ENCODE measurements around the gene MAP4K4.

MAP4K4 gene

DNA sequence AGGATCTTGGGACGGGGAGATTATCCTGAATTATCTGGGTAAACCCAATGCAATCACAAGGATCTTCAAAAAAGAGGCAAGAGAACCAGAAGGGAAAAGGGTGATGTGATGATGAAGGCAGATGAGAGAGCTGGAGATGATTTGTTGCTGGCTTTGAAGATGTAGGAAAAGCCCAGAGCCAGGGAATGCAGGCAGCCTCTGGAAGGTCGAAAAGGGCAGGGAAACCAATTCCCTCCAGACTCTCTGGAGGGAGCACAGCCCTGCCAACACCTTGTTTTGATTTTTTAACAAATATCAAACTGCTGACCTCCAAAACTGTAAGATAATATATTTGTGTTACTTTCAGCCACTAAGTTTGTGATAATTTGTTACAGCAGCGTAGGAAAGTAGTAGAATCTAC lies 245.3 kb downstream of the MAP4K4 start:
- TF ChIP-seq, protein P1, sequence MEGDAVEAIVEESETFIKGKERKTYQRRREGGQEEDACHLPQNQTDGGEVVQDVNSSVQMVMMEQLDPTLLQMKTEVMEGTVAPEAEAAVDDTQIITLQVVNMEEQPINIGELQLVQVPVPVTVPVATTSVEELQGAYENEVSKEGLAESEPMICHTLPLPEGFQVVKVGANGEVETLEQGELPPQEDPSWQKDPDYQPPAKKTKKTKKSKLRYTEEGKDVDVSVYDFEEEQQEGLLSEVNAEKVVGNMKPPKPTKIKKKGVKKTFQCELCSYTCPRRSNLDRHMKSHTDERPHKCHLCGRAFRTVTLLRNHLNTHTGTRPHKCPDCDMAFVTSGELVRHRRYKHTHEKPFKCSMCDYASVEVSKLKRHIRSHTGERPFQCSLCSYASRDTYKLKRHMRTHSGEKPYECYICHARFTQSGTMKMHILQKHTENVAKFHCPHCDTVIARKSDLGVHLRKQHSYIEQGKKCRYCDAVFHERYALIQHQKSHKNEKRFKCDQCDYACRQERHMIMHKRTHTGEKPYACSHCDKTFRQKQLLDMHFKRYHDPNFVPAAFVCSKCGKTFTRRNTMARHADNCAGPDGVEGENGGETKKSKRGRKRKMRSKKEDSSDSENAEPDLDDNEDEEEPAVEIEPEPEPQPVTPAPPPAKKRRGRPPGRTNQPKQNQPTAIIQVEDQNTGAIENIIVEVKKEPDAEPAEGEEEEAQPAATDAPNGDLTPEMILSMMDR (IDR thresholded peaks at IDR 0.05; ENCODE audit: low read depth, low read length, missing control alignments): no peak
- no peak for DNase-seq (ENCODE audit: low read depth)
- in situ Hi-C loops (cut with HindIII; ENCODE audit: low sequenced_read_pairs): no loop called here
- no peak overlapping the region for H3K4me3 ChIP-seq (ENCODE audit: low read depth, low read length)

Data from astrocyte of the cerebellum (primary cell).